Ovary (tissue), 3 donors: Measurements from ENCODE around the gene NEFH.

ENCODE experiments used
- EP300 ChIP-seq: sonication (generic); formaldehyde crosslinking; IDR thresholded peaks from one replicate; pipeline ENCODE4 v1.6.1; 2017; ENCODE audit warnings: antibody characterized with exemption
- POLR2A ChIP-seq: fragments of 450-650 bp; IDR thresholded peaks from one replicate; pipeline ENCODE4 v1.6.1; 2017; ENCODE audit warnings: antibody characterized with exemption, mild to moderate bottlenecking, moderate library complexity
- TF ChIP-seq, protein P1 (sequence below), 3 donors: fragments of 450-650 bp in 2 of 3; fragments of 200-600 bp in 1 of 3; IDR thresholded peaks; one replicate each; pipeline versions ENCODE4 v1.5.1 to v1.8.0; 2016 to 2022; ENCODE audit warnings: antibody characterized with exemption in 3 of 3, mild to moderate bottlenecking in 1 of 3
- donor health status: DM: no; HTN: no; CAD: no.

DNA sequence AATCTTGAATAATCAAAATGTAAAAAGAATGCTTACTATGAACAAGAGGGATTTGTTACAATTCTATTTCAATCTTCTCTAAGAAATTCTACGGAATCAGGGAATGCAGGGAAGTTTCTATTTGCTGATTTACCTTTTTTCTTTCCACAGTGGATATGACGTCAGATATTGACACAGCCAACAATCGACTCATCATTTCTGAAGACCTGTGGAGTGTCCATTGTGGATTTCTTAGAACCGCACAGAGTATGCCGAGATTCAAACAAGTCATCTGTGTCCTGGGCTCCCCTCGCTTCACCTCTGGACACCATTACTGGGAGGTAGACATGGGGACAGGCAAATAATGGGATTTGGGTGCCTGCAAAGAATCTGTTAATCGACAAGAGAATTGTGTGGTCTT is 45.7 kb upstream of the NEFH start:
- TF ChIP-seq, protein P1, sequence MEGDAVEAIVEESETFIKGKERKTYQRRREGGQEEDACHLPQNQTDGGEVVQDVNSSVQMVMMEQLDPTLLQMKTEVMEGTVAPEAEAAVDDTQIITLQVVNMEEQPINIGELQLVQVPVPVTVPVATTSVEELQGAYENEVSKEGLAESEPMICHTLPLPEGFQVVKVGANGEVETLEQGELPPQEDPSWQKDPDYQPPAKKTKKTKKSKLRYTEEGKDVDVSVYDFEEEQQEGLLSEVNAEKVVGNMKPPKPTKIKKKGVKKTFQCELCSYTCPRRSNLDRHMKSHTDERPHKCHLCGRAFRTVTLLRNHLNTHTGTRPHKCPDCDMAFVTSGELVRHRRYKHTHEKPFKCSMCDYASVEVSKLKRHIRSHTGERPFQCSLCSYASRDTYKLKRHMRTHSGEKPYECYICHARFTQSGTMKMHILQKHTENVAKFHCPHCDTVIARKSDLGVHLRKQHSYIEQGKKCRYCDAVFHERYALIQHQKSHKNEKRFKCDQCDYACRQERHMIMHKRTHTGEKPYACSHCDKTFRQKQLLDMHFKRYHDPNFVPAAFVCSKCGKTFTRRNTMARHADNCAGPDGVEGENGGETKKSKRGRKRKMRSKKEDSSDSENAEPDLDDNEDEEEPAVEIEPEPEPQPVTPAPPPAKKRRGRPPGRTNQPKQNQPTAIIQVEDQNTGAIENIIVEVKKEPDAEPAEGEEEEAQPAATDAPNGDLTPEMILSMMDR (IDR thresholded peaks at IDR 0.05): no peak
- no peak for TF ChIP-seq POLR2A
- no peak for TF ChIP-seq EP300
